MCF 10A (cell line): ENCODE results near the gene SDR42E1. TPM values are rescaled to one million over a fixed set of nuclear protein-coding genes. Genes with fewer than 3 reads are reported as not detected.

Source experiments
- BruUV-seq: library from RNA; stranded (reverse); fragments of 400-500 nt; replicated peaks from 2 replicates; lab custom pipeline; 2021; lab: Mats Ljungman, UMichigan
- CTCF ChIA-PET: fragments of 300-600 bp; sonication (Branson Sonifier 250); formaldehyde crosslinking; extraction: SDS; loops from one replicate; lab custom pipeline; 2021; ENCODE audit warnings: antibody characterized with exemption, inconsistent platforms; lab: Yijun Ruan, JAX
- POLR2A ChIA-PET: fragments of 300-600, 350-650 bp; sonication (Branson Sonifier 250); formaldehyde crosslinking; extraction: SDS; loops from one replicate; lab custom pipeline; 2020; ENCODE audit warnings: antibody characterized with exemption, inconsistent platforms; lab: Yijun Ruan, JAX
- DNase-seq: peaks from one replicate; pipeline ENCODE4 v3.0.0-alpha.2; 2018; ENCODE audit not compliant: unreplicated experiment
- H3K27ac Mint-ChIP-seq: one replicate; pipeline ENCODE4 v1.8.0; 2022; ENCODE audit warnings: mild to moderate bottlenecking, low read depth, mixed read lengths; ENCODE audit not compliant: unreplicated experiment
- H3K27me3 Mint-ChIP-seq: one replicate; pipeline ENCODE4 v1.8.0; 2022; ENCODE audit warnings: mixed read lengths; ENCODE audit not compliant: insufficient read depth, unreplicated experiment
- H3K36me3 Mint-ChIP-seq: one replicate; pipeline ENCODE4 v1.8.0; 2022; ENCODE audit warnings: mild to moderate bottlenecking, moderate library complexity, mixed read lengths; ENCODE audit not compliant: insufficient read depth, unreplicated experiment
- H3K4me1 Mint-ChIP-seq: one replicate; pipeline ENCODE4 v1.8.0; 2022; ENCODE audit warnings: mixed read lengths; ENCODE audit not compliant: insufficient read depth, unreplicated experiment
- H3K4me3 Mint-ChIP-seq: one replicate; pipeline ENCODE4 v1.8.0; 2022; ENCODE audit warnings: mild to moderate bottlenecking, moderate library complexity, mixed read lengths; ENCODE audit not compliant: unreplicated experiment
- H3K9me3 Mint-ChIP-seq: one replicate; pipeline ENCODE4 v1.8.0; 2022; ENCODE audit warnings: mixed read lengths; ENCODE audit not compliant: unreplicated experiment
- CTCF ChIP-seq: fragments of 200-600 bp; IDR thresholded peaks from one replicate; pipeline ENCODE4 v1.8.0; 2022; ENCODE audit warnings: antibody characterized with exemption, mild to moderate bottlenecking; ENCODE audit not compliant: unreplicated experiment
- intact Hi-C: fragments of 100-400 bp; cut with micrococcal nuclease; formaldehyde crosslinking; loops from 2 replicates; pipeline ENCODE4 v1.14.1; 2022
- total RNA-seq: library from RNA; stranded (reverse); gene quantifications from 2 replicates; pipeline ENCODE4 v1.2.3, GENCODE V29; 2022

Gene SDR42E1
- total RNA-seq, 1 experiment from 2014 or later = 8.4 TPM

- H3K9me3 Mint-ChIP-seq = peaks cover 21% of the 10 kb centered on the region
- peaks cover 45% of the 10 kb centered on the region for H3K27me3 Mint-ChIP-seq
Measured at GRCh38 chr16:81971853-81972252, 39.4 kb downstream of the SDR42E1 start.

GRCh38 chr16:81967358-81967757 is 43.9 kb downstream of the SDR42E1 start:
- intact Hi-C loops = no loop called here
- Mint-ChIP-seq H3K27me3 (peaks cover 74% of the 10 kb centered on the region), H3K4me3 (no peak overlapping the region), H3K4me1 (no peaks in the 10 kb centered on the region), H3K27ac (no peak overlapping the region), H3K36me3 (no peaks in the 10 kb centered on the region), H3K9me3 (peaks cover 21% of the 10 kb centered on the region)
- ChIA-PET CTCF (no interaction called here), POLR2A (no interaction called here)
- no TSS peak for BruUV-seq
- no peak for TF ChIP-seq CTCF
- no peak for DNase-seq

More at GRCh38 chr16:81971853-81972252, 39.4 kb downstream of the SDR42E1 start:
- POLR2A ChIA-PET = no interaction called here
- intact Hi-C loops = no loop called here
- no peaks in the 10 kb centered on the region for H3K4me1 Mint-ChIP-seq
- no peak overlapping the region for H3K4me3 Mint-ChIP-seq
- H3K27ac Mint-ChIP-seq = no peak overlapping the region
- no peak for DNase-seq
- CTCF ChIA-PET = interaction anchor here (0.7 to 0.9 kb wide), 2 partner anchors 11 to 292 kb away, joined by 3 read pairs; no protein-coding TSS in a partner anchor
- BruUV-seq = no TSS peak
- TF ChIP-seq CTCF = no peak
- H3K36me3 Mint-ChIP-seq = no peaks in the 10 kb centered on the region

GRCh38 chr16:81964808-81965207 is 46.5 kb downstream of the SDR42E1 start:
- Mint-ChIP-seq H3K27ac (no peak overlapping the region), H3K4me1 (no peaks in the 10 kb centered on the region), H3K36me3 (no peaks in the 10 kb centered on the region), H3K9me3 (no peaks in the 10 kb centered on the region), H3K27me3 (peaks cover 64% of the 10 kb centered on the region), H3K4me3 (no peak overlapping the region)
- no TSS peak for BruUV-seq
- intact Hi-C loops = no loop called here
- ChIA-PET POLR2A (no interaction called here), CTCF (interaction anchor here (0.7 kb wide), 1 partner anchor 491 kb away, joined by 3 read pairs; no protein-coding TSS in a partner anchor)
- no peak for TF ChIP-seq CTCF
- no peak for DNase-seq

- peaks cover 7% of the 10 kb centered on the region for H3K9me3 Mint-ChIP-seq
- no peaks in the 10 kb centered on the region for H3K27me3 Mint-ChIP-seq
- no peak overlapping the region for H3K27ac Mint-ChIP-seq
- ChIA-PET CTCF (interaction anchor here (0.6 to 3.2 kb wide), 3 partner anchors 16 to 268 kb away, joined by 3 to 10 read pairs (median 4); partner anchors contain the start of gene MPHOSPH6), POLR2A (interaction anchor here (0.6 kb wide), 1 partner anchor 220 kb away, joined by 3 read pairs; no protein-coding TSS in a partner anchor)
- no peaks in the 10 kb centered on the region for H3K4me1 Mint-ChIP-seq
- DNase-seq = peak; percentile 87
- H3K4me3 Mint-ChIP-seq = no peak overlapping the region
- no peaks in the 10 kb centered on the region for H3K36me3 Mint-ChIP-seq
- no TSS peak for BruUV-seq
- intact Hi-C loops = no loop called here
- TF ChIP-seq CTCF = no peak
Measured at GRCh38 chr16:81956213-81956948, 54.9 kb downstream of the SDR42E1 start.
